Hepatocyte (in vitro differentiated cells): ENCODE results near the gene OR51G2.

Source experiments
- CTCF ChIP-seq: fragments of 200-600 bp; sonication (generic); IDR thresholded peaks from 2 replicates; pipeline ENCODE4 v1.5.1; 2016; ENCODE audit warnings: antibody characterized with exemption, mild to moderate bottlenecking; ENCODE audit not compliant: poor library complexity
- EZH2 ChIP-seq: fragments of 200-600 bp; sonication (generic); IDR thresholded peaks from 2 replicates; pipeline ENCODE4 v1.6.1; 2016; ENCODE audit warnings: antibody characterized with exemption, mild to moderate bottlenecking, borderline replicate concordance
- EZH2phosphoT487 ChIP-seq: fragments of 200-600 bp; sonication (generic); IDR thresholded peaks from one replicate; pipeline ENCODE4 v1.6.1; 2018; ENCODE audit warnings: antibody characterized with exemption, mild to moderate bottlenecking, low read depth, moderate library complexity; ENCODE audit not compliant: unreplicated experiment, severe bottlenecking

GRCh38 chr11:4881188-4881587, 38.0 kb downstream of the OR51G2 start:
- TF ChIP-seq CTCF, result no peak
- TF ChIP-seq EZH2, result no peak
- no peak for TF ChIP-seq EZH2phosphoT487
